GM20000 (cell line): ENCODE measurements around the gene ALDH3B2.
A peak's percentile ranks its signal among the peaks of the same experiment; 100 is the strongest.

ENCODE experiments used
- DNase-seq: peaks from one replicate; pipeline ENCODE4 v3.0.0; 2012; ENCODE audit warnings: low spot score
- TF ChIP-seq, protein P1 (sequence below): IDR thresholded peaks from 2 replicates; pipeline ENCODE4 v1.5.1; 2012; ENCODE audit warnings: mild to moderate bottlenecking, control low read depth; ENCODE audit errors: extremely low read depth, missing control alignments

Gene ALDH3B2

DNA sequence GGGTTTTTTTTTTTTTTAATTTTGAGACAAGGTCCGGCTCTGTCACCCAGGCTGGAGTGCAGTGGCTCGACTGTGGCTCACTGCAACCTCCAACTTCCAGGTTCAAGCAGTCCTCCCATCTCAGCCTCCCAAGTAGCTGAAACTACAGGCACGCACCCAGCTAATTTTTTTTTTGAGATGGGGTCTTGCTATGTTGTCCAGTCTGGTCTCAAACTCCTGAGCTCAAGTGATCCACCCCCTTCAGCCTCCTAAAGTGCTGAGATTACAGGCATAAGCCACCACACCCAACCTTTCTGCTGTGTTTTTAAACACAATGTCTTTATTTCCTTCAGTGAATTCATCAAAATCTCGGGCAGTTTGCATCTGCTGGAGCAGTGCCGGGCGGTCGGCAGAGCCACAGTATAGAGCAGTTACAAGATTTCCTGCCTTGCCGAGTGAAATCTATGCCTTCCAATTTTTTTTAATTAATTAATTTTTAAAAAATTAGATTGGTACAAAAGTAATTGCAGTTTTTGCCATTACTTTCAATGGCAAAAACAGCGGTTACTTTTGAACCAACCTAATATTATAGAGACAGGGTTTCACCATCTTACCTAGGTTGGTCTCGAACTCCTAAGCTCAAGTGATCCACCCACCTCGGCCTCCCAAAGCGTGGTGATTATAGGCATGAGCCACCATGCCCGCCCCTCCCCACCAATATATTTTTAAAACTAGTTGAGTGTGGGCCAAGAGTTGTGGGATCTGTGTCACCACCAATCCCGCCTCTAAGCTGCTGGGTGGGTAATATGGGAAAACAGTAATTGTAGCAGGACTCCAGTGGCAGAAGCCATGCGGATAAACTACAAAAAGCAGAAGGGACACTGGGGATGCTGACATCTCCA lies 21.2 kb downstream of the ALDH3B2 start:
- TF ChIP-seq, protein P1, sequence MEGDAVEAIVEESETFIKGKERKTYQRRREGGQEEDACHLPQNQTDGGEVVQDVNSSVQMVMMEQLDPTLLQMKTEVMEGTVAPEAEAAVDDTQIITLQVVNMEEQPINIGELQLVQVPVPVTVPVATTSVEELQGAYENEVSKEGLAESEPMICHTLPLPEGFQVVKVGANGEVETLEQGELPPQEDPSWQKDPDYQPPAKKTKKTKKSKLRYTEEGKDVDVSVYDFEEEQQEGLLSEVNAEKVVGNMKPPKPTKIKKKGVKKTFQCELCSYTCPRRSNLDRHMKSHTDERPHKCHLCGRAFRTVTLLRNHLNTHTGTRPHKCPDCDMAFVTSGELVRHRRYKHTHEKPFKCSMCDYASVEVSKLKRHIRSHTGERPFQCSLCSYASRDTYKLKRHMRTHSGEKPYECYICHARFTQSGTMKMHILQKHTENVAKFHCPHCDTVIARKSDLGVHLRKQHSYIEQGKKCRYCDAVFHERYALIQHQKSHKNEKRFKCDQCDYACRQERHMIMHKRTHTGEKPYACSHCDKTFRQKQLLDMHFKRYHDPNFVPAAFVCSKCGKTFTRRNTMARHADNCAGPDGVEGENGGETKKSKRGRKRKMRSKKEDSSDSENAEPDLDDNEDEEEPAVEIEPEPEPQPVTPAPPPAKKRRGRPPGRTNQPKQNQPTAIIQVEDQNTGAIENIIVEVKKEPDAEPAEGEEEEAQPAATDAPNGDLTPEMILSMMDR: no peak
- DNase-seq: no peak

- no peak for DNase-seq
- TF ChIP-seq, protein P1: no peak
Observed at GRCh38 chr11:67651976-67652781, 22.2 kb downstream of the ALDH3B2 start.

GRCh38 chr11:67649634-67650510 lies 24.6 kb downstream of the ALDH3B2 start:
- no peak for DNase-seq
- TF ChIP-seq, protein P1: no peak

DNA sequence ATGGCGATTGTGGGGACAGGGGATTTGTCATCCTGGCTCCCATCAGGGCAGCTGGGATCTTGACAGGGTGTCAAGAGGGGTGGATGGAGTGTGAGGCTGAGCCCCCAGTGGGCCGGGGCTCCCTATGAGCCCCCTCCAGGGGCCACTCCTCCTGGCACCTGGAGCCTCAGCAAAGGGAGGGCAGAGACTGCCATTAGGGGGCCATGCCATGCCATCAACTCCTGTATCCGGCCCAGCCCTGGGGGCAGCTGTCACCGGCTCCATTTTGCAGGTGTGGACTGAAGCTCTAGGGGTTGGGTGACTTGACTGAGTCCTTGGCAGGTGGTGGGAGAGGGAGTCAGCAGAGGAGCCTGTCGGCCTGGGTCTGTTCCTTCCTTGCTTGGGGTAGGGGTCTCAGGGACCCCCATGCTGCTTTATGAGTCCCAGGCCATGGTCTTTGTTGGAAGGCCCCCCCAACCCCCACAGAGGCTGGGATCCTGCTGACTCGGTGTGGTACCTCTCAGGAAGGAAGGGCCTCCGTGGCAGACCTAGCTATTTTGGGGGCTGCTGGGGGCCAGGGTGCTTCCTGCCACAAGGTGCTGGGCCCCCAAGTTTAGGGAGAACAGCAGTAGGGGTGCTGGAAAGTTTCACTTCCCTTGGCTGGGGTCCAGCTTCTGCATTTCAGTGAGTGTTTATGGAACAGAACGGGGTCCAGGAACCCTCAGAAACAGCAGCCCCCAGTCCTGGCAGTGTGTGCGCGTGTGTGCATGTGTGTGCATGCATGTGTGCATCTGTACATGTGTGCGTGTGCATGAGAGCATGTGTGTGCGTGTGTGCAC lies 25.4 kb downstream of the ALDH3B2 start:
- DNase-seq: no peak
- TF ChIP-seq, protein P1: no peak

GRCh38 chr11:67648140-67648795 lies 26.2 kb downstream of the ALDH3B2 start:
- DNase-seq: peak; percentile 79
- TF ChIP-seq, protein P1: peak; percentile 56

DNA sequence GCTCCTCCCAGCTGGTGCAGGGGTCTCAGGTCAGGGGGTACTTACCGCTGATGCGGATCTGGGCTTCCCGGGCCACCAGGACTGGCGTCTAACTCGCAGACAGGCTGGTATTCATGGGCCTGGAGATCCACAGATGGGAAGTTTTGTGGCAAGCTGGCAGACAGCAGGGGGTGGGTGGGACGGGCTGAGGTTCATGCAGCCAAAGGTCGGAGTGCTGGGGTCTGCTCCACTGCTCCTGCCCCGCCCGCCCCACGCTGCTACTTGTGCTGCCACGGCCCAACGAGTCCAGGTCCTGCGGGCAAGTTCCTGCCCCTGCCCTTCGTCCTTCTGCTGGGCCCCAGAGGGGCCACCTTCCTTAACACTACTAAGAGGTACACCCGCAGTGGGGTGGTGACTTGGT lies 27.0 kb downstream of the ALDH3B2 start:
- no peak for DNase-seq
- TF ChIP-seq, protein P1: no peak
